ENCODE data around the gene EPO.
A peak's percentile ranks its signal among the peaks of the same experiment; 100 is the strongest.
"Not testable (repeated sequence)": the region's sequence is repeated elsewhere in the genome, so short reads cannot be mapped to it uniquely, and the experiment has no call there.

Gene EPO

DNA sequence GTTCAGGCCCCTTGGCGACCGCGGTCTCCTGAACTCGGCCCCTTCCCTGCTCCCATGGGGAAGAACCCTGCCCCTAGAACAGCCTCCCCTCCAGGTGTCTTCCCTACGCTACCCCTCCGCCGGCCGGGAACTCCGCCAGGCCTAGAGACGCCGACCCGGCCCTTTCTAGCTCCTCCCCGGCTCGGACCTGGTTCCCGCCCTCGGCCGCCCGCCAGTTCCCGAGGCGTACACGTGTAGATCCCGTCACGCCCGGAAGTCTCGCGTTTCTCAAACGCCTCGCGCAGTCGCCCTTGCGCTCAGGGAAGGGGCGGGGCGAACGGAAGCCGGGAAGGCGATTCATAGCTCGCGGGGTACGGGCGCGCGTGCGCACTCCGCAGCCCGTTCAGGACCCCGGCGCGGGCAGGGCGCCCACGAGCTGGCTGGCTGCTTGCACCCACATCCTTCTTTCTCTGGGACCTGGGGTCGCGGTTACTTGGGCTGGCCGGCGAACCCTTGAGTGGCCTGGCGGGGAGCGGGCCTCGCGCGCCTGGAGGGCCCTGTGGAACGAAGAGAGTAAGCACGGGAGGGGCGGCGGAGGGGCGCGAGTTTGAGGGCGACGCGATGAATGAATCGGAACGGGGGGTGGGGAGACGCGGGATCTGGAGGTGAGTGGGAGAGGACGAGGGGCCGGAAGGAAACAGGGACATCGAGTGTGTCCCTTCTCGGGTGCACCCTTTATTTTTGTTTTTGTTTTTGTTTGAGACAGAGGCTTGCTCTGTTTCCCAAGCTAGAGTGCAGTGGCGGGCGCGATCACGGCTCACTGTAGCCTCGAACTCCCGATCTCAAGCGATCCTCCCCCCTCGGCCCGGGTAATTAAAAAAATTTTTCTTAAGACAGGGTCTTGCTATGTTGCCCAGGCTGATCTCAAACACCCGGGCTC, 14.3 kb upstream of the EPO start, which contains the start of gene POP7:
Gene POP7 (plus strand): TSS at position 369 of the 919 bp plus-strand sequence. CDS start 710 bp downstream, outside the sequence.
- peak; percentile 100 for DNase-seq

DNA sequence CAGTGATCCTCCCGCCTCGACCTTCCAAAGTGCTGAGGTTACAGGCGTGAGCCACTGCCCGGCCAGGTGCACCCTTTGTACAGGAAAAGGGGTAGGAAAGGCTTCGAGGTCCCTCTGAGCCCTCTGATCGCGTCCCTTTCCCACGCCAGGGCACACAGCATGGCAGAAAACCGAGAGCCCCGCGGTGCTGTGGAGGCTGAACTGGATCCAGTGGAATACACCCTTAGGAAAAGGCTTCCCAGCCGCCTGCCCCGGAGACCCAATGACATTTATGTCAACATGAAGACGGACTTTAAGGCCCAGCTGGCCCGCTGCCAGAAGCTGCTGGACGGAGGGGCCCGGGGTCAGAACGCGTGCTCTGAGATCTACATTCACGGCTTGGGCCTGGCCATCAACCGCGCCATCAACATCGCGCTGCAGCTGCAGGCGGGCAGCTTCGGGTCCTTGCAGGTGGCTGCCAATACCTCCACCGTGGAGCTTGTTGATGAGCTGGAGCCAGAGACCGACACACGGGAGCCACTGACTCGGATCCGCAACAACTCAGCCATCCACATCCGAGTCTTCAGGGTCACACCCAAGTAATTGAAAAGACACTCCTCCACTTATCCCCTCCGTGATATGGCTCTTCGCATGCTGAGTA, 13.5 kb upstream of the EPO start:
- no peak for DNase-seq

DNA sequence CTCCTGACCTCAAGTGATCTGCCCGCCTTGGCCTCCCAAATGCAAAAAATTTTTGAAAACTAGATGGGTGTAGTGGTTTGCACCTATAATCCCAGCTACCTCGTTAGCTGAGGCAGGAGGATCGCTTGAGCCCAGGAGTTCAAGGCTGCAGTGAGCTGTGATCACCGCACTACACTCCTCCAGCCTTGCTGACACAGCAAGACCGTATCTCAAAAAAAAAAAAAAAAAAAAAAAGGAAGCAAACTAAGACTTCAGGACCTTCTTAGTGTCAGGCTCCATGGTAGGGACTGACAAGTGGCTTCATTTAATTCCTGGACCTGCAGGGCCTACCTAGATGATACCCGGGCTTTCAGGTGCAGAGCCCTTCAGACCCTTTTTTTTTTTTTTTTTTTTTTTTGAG, 11.9 kb upstream of the EPO start:
- no peak for DNase-seq

DNA sequence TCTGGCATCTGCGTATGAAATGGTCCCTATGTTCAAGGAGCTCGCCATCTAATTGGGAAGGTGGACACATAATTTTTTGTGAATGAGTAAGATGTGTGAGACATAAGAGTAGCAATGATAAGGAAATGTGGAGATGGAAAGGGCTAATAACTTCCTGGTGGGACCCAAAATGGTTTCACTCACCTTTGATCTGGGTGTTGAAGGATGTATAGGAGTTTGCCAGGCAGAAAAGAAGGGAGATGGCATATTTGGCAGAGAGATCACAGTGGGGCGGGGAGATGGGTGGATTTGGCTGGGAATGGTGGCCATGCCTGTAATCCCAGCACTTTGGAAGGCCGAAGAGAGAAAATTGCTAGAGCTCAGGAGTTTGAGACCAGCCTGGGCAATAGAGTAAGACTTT, 9.8 kb upstream of the EPO start:
- no peak for DNase-seq

DNA sequence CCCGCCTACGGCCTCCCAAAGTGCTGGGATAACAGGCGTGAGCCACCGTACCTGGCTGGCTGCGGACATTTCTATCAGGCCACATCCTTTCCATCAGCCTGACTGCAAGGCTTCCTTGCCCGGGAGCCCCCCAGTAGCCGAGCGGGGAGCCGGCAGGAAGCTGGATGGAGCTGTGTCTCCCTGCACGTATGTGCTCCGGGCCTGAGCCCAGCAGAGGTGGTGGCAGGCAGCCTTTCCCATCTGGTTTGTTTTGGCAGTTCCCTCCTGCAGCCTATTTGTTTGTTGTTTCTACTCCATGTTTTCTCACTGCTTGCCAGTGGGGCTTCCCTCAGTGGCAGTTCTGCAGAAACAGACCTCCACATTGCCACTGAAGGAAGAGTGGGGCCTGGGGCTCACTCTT, 8.9 kb upstream of the EPO start:
- no peak for DNase-seq

DNA sequence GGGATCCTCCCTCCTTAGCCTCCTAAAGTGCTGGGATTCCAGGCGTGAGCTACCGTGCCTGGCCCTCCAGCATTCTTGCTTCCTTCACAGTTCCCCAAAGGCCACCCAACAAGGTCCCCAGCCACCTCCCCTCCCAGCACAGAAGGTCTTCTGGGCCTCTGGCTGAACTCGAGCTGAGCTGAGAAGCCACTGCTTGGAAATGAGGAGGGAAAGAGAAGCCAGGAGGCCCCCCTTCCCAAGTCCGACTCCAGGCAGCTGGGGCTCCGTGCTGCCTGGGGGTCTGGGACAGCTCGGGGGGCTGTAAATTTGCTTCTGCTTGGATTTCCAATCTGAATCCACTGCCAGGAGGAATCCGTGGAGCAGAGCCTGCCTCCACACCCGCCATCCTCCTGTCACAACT, 5.5 kb upstream of the EPO start:
- no peak for DNase-seq

DNA sequence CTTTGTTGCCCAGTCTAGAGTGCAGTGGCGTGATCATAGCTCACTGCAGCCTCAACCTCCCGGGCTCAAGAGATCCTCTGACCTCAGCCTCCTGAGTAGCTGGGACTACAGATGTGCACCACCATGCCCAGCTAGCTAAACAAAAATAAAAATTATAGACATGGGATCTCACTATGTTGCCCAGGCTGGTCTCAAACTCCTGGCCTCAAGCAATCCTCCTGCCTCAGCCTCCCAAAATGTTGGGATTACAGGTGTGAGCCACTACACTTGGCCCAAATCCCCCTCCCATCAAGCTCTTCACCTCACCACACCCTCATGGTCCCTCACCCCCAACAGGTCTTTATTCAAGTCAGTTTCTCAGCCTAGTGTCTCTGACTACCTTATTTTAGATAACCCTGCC, 3.2 kb upstream of the EPO start:
- not testable (repeated sequence) for DNase-seq

DNA sequence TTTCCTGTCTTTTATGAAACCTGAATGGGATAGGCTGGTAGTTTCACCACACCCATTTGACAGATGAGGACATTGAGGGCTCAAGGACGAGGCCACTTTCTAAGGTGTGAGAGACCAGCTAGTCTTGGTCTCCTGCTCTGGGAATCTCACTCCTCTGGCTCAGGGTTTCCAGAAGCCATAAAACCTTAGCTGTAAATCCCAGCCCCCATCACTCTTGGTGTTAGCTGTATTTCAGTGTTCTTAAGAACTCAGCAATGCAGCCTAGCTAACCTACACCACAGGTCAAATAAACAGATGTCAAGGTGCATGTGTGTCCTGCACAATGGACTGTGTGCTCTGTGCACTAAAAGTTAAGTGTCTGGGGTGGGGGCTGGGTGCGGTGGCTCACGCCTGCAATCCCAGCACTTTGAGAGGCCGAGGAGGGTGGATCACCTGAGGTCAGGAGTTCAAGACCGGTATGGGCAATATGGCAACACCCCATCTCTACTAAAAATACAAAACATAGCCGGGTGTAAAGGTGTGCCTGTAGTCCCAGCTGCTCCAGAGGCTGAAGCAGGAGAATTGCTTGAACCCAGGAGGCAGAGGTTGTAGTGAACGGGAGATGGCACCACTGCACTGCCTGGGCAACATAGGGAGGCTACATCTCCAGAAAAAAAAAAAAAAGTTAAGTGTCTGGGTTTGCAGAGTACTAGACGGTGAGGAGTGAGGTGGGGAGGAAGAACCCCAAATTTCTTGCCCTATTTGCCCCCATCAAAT, 567 bp upstream of the EPO start:
- DNase-seq: peak; percentile 21

DNA sequence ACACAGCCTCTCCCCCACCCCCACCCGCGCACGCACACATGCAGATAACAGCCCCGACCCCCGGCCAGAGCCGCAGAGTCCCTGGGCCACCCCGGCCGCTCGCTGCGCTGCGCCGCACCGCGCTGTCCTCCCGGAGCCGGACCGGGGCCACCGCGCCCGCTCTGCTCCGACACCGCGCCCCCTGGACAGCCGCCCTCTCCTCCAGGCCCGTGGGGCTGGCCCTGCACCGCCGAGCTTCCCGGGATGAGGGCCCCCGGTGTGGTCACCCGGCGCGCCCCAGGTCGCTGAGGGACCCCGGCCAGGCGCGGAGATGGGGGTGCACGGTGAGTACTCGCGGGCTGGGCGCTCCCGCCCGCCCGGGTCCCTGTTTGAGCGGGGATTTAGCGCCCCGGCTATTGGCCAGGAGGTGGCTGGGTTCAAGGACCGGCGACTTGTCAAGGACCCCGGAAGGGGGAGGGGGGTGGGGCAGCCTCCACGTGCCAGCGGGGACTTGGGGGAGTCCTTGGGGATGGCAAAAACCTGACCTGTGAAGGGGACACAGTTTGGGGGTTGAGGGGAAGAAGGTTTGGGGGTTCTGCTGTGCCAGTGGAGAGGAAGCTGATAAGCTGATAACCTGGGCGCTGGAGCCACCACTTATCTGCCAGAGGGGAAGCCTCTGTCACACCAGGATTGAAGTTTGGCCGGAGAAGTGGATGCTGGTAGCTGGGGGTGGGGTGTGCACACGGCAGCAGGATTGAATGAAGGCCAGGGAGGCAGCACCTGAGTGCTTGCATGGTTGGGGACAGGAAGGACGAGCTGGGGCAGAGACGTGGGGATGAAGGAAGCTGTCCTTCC, 620 bp downstream of the EPO start:
- peak; percentile 21 for DNase-seq

DNA sequence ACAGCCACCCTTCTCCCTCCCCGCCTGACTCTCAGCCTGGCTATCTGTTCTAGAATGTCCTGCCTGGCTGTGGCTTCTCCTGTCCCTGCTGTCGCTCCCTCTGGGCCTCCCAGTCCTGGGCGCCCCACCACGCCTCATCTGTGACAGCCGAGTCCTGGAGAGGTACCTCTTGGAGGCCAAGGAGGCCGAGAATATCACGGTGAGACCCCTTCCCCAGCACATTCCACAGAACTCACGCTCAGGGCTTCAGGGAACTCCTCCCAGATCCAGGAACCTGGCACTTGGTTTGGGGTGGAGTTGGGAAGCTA, 1.2 kb downstream of the EPO start:
- no peak for DNase-seq

DNA sequence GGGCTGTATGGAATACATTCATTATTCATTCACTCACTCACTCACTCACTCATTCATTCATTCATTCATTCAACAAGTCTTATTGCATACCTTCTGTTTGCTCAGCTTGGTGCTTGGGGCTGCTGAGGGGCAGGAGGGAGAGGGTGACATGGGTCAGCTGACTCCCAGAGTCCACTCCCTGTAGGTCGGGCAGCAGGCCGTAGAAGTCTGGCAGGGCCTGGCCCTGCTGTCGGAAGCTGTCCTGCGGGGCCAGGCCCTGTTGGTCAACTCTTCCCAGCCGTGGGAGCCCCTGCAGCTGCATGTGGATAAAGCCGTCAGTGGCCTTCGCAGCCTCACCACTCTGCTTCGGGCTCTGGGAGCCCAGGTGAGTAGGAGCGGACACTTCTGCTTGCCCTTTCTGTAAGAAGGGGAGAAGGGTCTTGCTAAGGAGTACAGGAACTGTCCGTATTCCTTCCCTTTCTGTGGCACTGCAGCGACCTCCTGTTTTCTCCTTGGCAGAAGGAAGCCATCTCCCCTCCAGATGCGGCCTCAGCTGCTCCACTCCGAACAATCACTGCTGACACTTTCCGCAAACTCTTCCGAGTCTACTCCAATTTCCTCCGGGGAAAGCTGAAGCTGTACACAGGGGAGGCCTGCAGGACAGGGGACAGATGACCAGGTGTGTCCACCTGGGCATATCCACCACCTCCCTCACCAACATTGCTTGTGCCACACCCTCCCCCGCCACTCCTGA, 2.4 kb downstream of the EPO start:
- no peak for DNase-seq

DNA sequence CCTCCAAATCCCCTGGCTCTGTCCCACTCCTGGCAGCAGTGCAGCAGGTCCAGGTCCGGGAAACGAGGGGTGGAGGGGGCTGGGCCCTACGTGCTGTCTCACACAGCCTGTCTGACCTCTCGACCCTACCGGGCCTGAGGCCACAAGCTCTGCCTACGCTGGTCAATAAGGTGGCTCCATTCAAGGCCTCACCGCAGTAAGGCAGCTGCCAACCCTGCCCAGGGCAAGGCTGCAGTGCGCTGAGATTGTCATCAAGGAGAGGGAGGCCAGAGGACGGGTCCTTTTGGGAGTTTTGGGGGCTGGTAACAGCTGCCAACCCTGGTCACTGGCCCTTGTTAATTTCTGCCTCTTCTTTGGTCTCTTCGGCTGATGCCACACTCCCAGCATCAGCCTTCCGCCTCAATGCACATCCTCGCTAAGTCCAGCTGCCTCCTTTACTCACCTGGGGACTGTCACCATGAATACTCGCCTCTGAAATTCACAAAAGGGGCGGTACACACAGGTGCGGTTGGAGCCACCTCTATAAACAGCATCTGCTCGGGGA, 3.5 kb downstream of the EPO start:
- DNase-seq: peak; percentile 21

DNA sequence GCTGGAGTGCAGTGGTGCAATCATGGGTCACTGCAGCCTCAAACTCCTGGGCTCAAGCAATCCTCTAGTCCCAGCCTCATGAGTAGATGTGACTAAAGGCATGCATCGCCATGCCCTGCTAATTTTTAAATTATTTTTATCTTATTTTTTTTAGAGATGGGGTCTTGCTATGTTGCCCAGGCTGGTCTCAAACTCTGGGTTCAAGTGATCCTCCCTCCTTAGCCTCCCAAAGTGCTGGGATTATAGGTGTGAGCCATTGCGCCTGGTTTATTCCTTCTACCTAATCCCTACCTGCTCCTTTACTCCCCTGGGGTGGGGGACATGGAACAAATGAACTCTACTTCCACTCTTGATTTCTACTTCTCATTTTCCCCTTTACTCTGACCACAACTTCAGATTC, 4.1 kb downstream of the EPO start:
- not testable (repeated sequence) for DNase-seq

DNA sequence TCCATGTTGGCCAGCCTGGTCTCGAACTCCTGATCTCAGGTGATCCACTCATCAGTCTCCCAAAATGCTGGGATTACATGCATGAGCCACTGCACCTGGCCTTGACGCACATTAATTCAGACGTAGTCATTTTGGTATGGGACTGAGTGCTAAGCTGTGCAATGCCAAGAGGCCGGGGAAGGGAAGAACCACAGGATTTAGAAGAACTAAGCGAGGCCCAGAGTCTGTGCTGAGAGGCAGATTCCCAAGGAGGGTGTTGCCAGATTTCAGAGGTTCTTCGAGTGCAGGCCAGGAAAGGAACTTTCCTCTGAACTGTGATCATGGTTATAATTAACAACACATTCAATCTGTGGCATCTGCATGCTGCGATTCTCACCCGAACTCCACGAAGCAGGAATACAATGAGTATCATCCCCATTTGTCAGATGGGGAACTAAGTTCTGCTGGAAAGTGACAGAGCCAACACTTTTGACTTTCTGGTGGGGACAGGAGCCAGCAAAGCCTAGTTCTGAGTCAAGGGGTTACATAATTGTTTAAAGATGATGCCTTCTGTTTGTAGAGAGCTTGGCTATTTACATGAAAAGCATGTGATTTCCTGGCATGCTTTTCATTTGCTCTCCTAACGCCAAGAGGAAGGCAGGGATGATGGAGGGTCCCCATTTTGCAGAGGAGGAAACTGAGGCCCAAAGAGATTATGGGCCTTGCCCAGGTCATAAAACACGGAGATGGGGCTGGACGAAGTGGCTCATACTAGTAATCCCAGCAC, 6.9 kb downstream of the EPO start:
- peak; percentile 49 for DNase-seq

DNA sequence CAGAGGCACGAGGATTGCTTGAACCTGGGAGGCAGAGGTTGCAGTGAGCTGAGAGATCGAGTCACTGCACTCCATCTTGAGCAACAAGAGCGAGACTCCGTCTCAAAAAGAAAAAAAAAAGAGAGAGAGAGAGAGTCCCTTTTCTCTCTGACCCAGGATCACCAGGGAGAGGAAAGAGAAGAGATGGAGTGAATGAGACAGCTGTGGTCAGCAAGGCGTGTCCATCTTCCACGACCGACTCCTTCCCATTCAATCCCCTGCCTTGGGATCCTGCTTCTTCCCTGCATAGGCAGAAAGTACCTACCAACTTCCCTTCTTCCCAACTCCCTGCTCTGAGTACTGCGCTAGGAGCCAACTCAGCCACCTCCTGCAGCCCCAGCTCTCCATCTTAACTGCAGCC, 7.9 kb downstream of the EPO start:
- no peak for DNase-seq

DNA sequence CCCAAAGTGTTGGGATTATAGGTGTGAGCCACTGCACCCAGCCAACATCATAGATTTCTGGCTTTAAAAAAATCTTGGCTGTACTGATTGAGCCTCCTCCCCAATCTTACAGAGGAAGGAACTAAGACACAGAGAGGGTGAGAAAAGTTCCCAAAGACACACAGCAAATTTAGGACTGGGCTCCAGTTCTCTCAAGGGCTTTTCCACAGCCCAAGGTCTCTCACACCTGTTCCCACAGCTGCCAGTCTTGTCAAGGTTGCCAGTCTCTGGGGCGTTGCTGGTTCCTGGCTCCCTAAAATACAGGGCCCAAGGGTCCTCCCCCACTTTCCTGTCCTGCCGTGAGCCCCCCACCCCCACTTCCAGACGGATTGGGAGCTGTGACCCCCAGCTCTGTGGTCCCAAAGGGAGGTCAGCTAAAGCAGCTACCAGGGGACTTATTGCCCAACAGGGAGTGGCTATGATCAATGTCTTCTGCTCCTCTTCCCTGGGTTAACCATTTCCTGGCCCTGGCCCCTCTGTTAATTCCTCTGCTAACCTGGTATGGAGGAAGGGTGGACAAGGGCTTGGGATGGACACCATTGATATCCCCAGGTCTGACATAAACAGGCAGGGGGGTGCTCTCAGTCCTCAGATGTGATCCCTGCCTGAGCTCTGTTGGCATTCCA, 10.0 kb downstream of the EPO start:
- DNase-seq: no peak

DNA sequence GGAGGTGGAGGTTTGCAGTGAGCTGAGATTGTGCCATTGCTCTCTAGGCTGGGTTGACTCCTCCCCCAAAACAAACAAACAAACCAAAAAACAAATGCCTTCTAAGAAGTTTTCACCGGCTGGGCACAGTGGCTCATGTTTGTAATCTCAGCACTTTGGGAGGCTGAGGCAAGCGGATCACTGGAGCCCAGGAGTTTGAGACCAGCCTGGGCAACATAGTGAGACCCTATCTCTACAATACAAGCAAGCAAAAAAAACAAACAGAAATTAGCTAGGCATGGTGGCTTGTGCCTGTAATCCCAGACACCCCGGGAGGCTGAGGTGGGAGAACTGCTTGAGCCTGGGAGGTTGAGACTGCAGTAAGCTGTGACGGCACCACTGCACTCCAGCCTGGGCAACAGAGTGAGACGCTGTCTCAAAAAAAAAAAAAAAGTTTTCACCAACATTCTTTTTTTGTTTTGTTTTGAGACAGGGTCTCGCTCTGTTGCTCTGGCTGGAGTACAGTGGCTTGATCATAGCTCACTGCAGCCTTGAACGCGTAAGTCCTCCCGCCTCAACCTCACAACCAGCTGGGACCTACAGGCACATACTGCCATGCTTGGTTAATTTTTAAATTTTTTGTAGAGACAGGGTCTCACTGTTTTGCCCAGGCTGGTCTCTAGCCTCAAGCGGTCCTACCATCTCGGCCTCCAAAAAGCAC, 11.8 kb downstream of the EPO start:
- no peak for DNase-seq

DNA sequence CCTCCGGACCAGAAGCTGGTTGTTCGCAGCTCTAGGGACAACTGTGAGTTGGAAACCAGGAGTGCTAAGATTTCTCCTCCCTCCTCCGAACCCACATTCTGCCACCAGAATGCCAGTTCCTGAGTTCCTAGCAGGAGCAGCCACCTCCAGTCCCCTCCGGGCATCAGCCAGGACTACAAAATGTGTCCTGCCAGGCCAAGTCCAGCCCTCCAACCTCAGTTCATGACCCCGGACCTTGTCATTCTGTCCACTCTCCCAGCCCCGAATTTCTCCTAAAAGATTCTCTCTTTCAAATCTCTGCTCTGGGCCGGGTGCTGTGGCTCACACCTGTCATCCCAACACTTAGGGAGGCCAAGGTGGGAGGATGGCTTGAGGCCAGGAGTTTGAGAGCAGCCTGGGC, 15.5 kb downstream of the EPO start:
- DNase-seq: no peak

DNA sequence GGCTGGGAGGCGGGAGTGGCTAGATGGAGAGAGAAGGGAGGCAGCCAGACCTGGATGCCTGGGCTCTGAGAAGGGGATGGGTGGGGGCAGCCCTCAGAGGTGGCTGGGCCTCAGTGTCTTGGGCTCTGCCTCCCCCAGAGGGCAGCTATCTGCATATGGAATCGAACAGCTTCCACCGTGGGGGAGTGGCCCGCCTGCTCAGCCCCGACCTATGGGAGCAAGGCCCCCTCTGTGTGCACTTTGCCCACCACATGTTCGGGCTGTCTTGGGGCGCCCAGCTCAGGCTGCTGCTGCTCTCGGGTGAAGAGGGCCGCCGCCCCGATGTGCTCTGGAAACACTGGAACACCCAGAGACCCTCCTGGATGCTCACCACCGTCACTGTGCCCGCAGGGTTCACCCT, 16.4 kb downstream of the EPO start:
- no peak for DNase-seq

DNA sequence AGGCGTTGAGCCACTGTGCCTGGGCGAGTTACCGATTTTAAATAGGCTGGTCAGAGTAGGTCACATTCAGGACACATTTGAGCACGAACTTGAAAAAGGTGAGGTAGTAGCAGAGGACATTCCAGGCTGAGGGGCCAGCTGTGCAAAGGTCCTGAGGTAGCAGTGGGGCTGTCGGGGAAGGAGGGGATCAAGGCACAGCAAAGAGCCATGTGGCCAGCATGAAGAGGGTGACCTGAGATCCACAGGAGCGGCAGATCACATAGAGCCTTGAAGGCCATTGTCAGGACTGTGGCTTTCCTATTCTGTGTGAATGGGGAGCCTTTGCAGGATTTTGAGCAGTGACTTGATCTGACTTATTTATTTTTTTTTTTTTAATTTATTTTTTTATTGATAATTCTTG, 19.7 kb downstream of the EPO start:
- no peak for DNase-seq
